ENCODE data around the gene NFATC1. TPM values are rescaled to one million over a fixed set of nuclear protein-coding genes. Genes with fewer than 3 reads are reported as not detected.
A peak's percentile ranks its signal among the peaks of the same experiment; 100 is the strongest.

Gene NFATC1
- total and polyA plus RNA-seq, 2 experiments from 2014 or later = 4.2 to 11.3 TPM

- no peaks in the 10 kb centered on the region for H3K27me3 ChIP-seq
- H3K9me2 ChIP-seq (replicated peaks; ENCODE audit: insufficient read depth) = no peaks in the 10 kb centered on the region
- H2AFZ ChIP-seq = no peak overlapping the region
- no peaks in the 10 kb centered on the region for H3K36me3 ChIP-seq (replicated peaks; ENCODE audit: insufficient read depth, low read depth)
- H3K9me3 ChIP-seq (ENCODE audit: low read depth) = no peaks in the 10 kb centered on the region
- DNase-seq (ENCODE audit: low spot score) = no peak
- no peak overlapping the region for H3K27ac ChIP-seq
- no peaks in the 10 kb centered on the region for H4K20me1 ChIP-seq (ENCODE audit: insufficient read depth, poor library complexity, severe bottlenecking)
- no peak overlapping the region for H3K4me3 ChIP-seq
- WGBS (ENCODE audit: low lambda C conversion rate, missing lambda C conversion rate) = 89% methylated on average over 5 of the region's 5 CpGs
- H3K4me2 ChIP-seq = no peak overlapping the region
- H3K79me2 ChIP-seq = no peaks in the 10 kb centered on the region
- H3K4me1 ChIP-seq (ENCODE audit: insufficient read depth) = no peaks in the 10 kb centered on the region
- no peak for TF ChIP-seq EZH2phosphoT487 (IDR thresholded peaks at IDR 0.05; ENCODE audit: low read depth, severe bottlenecking, unreplicated experiment)
Measured at GRCh38 chr18:79560861-79561210, 165.1 kb downstream of the NFATC1 start.

GRCh38 chr18:79563949-79564348 is 168.2 kb downstream of the NFATC1 start:
- H2AFZ ChIP-seq = no peak overlapping the region

GRCh38 chr18:79564441-79564840 is 168.7 kb downstream of the NFATC1 start:
- Histone ChIP-seq H3K9me2 (replicated peaks; ENCODE audit: insufficient read depth) (no peaks in the 10 kb centered on the region), H3K4me3 (no peak overlapping the region), H3K79me2 (no peaks in the 10 kb centered on the region), H3K9me3 (ENCODE audit: low read depth) (no peaks in the 10 kb centered on the region), H3K27ac (no peak overlapping the region), H3K4me2 (no peak overlapping the region), H3K27me3 (no peaks in the 10 kb centered on the region), H3K4me1 (ENCODE audit: insufficient read depth) (peaks cover 13% of the 10 kb centered on the region), H3K36me3 (replicated peaks; ENCODE audit: insufficient read depth, low read depth) (no peaks in the 10 kb centered on the region), H2AFZ (no peak overlapping the region), H4K20me1 (ENCODE audit: insufficient read depth, poor library complexity, severe bottlenecking) (no peaks in the 10 kb centered on the region)
- no peak for TF ChIP-seq EZH2phosphoT487 (IDR thresholded peaks at IDR 0.05; ENCODE audit: low read depth, severe bottlenecking, unreplicated experiment)
- no peak for TF ChIP-seq EZH2 (IDR thresholded peaks at IDR 0.05; ENCODE audit: borderline replicate concordance)
- TF ChIP-seq CTCF (IDR thresholded peaks at IDR 0.05; ENCODE audit: poor library complexity) = no peak
- WGBS (ENCODE audit: low lambda C conversion rate, missing lambda C conversion rate) = 80% methylated on average over 6 of the region's 6 CpGs
- DNase-seq (ENCODE audit: low spot score) = no peak

More at GRCh38 chr18:79563949-79564348, 168.2 kb downstream of the NFATC1 start:
- H3K9me3 ChIP-seq (ENCODE audit: low read depth) = no peaks in the 10 kb centered on the region
- H3K9me2 ChIP-seq (replicated peaks; ENCODE audit: insufficient read depth) = no peaks in the 10 kb centered on the region
- no peaks in the 10 kb centered on the region for H4K20me1 ChIP-seq (ENCODE audit: insufficient read depth, poor library complexity, severe bottlenecking)
- no peak overlapping the region for H3K4me2 ChIP-seq
- peaks cover 13% of the 10 kb centered on the region for H3K4me1 ChIP-seq (ENCODE audit: insufficient read depth)
- no peak overlapping the region for H3K4me3 ChIP-seq
- no peak overlapping the region for H3K27ac ChIP-seq
- TF ChIP-seq EZH2 (IDR thresholded peaks at IDR 0.05; ENCODE audit: borderline replicate concordance) (no peak), EZH2phosphoT487 (IDR thresholded peaks at IDR 0.05; ENCODE audit: low read depth, severe bottlenecking, unreplicated experiment) (no peak), CTCF (IDR thresholded peaks at IDR 0.05; ENCODE audit: poor library complexity) (no peak)
- WGBS (ENCODE audit: low lambda C conversion rate, missing lambda C conversion rate) = 92% methylated on average over 6 of the region's 6 CpGs
- no peaks in the 10 kb centered on the region for H3K36me3 ChIP-seq (replicated peaks; ENCODE audit: insufficient read depth, low read depth)
- H3K27me3 ChIP-seq = no peaks in the 10 kb centered on the region
- no peak for DNase-seq (ENCODE audit: low spot score)
- no peaks in the 10 kb centered on the region for H3K79me2 ChIP-seq

GRCh38 chr18:79566771-79567431 is 171.2 kb downstream of the NFATC1 start:
- Histone ChIP-seq H3K9me2 (replicated peaks; ENCODE audit: insufficient read depth) (no peaks in the 10 kb centered on the region), H3K27ac (peak overlapping the region; percentile 90), H4K20me1 (ENCODE audit: insufficient read depth, poor library complexity, severe bottlenecking) (no peaks in the 10 kb centered on the region), H2AFZ (no peak overlapping the region), H3K36me3 (replicated peaks; ENCODE audit: insufficient read depth, low read depth) (no peaks in the 10 kb centered on the region), H3K4me1 (ENCODE audit: insufficient read depth) (peaks cover 13% of the 10 kb centered on the region), H3K4me3 (no peak overlapping the region), H3K27me3 (no peaks in the 10 kb centered on the region), H3K79me2 (no peaks in the 10 kb centered on the region), H3K9me3 (ENCODE audit: low read depth) (no peaks in the 10 kb centered on the region), H3K4me2 (peak overlapping the region; percentile 52)
- 84% methylated on average over 24 of the region's 24 CpGs for WGBS (ENCODE audit: low lambda C conversion rate, missing lambda C conversion rate)
- TF ChIP-seq EZH2 (IDR thresholded peaks at IDR 0.05; ENCODE audit: borderline replicate concordance) (no peak), EZH2phosphoT487 (IDR thresholded peaks at IDR 0.05; ENCODE audit: low read depth, severe bottlenecking, unreplicated experiment) (no peak), CTCF (IDR thresholded peaks at IDR 0.05; ENCODE audit: poor library complexity) (no peak)
- DNase-seq (ENCODE audit: low spot score) = no peak
